Measurements from ENCODE around the gene KIF5A.
"Not testable (repeated sequence)": the region's sequence is repeated elsewhere in the genome, so short reads cannot be mapped to it uniquely, and the experiment has no call there.

KIF5A gene

GRCh38 chr12:57513266-57513665 lies 36.6 kb upstream of the KIF5A start:
- H3K4me3 ChIP-seq (ENCODE audit: low read length), result no peak overlapping the region
- H3K27ac ChIP-seq (ENCODE audit: low read depth, low read length), result no peak overlapping the region
- peaks cover 12% of the 10 kb centered on the region for H3K4me1 ChIP-seq (ENCODE audit: control insufficient read depth, low read length)
- no peaks in the 10 kb centered on the region for H4K20me1 ChIP-seq (ENCODE audit: control insufficient read depth, insufficient read depth, low read depth, low read length)
- H3K9me2 ChIP-seq (replicated peaks; ENCODE audit: control insufficient read depth, low read length), result no peaks in the 10 kb centered on the region
- no peak overlapping the region for H3K4me2 ChIP-seq (ENCODE audit: low read length)
- H3K9me3 ChIP-seq (ENCODE audit: control insufficient read depth, insufficient read depth, low read length), result no peaks in the 10 kb centered on the region
- TF ChIP-seq EZH2phosphoT487 (IDR thresholded peaks at IDR 0.05; ENCODE audit: borderline replicate concordance, low read length) (no peak), CTCF (IDR thresholded peaks at IDR 0.05; ENCODE audit: low read depth, low read length, poor library complexity, severe bottlenecking) (no peak)
- peaks cover 16% of the 10 kb centered on the region for H3K79me2 ChIP-seq (ENCODE audit: control insufficient read depth, low read length)
- H3K36me3 ChIP-seq (ENCODE audit: control insufficient read depth, low read length), result peaks cover 84% of the 10 kb centered on the region
- peaks cover 41% of the 10 kb centered on the region for H3F3A ChIP-seq (ENCODE audit: control insufficient read depth, insufficient read depth)
- H3K27me3 ChIP-seq (ENCODE audit: control insufficient read depth, low read length), result no peaks in the 10 kb centered on the region

GRCh38 chr12:57513677-57514076 lies 36.2 kb upstream of the KIF5A start:
- Histone ChIP-seq H3K4me1 (ENCODE audit: control insufficient read depth, low read length) (peaks cover 16% of the 10 kb centered on the region), H3K79me2 (ENCODE audit: control insufficient read depth, low read length) (peaks cover 20% of the 10 kb centered on the region), H3K36me3 (ENCODE audit: control insufficient read depth, low read length) (peaks cover 88% of the 10 kb centered on the region), H3F3A (ENCODE audit: control insufficient read depth, insufficient read depth) (peaks cover 43% of the 10 kb centered on the region)
- not testable (repeated sequence) for H3K4me2 ChIP-seq (ENCODE audit: low read length); H4K20me1 ChIP-seq (ENCODE audit: control insufficient read depth, insufficient read depth, low read depth, low read length); H3K9me3 ChIP-seq (ENCODE audit: control insufficient read depth, insufficient read depth, low read length); H3K27ac ChIP-seq (ENCODE audit: low read depth, low read length); H3K4me3 ChIP-seq (ENCODE audit: low read length); H3K27me3 ChIP-seq (ENCODE audit: control insufficient read depth, low read length); H3K9me2 ChIP-seq (replicated peaks; ENCODE audit: control insufficient read depth, low read length)

DNA sequence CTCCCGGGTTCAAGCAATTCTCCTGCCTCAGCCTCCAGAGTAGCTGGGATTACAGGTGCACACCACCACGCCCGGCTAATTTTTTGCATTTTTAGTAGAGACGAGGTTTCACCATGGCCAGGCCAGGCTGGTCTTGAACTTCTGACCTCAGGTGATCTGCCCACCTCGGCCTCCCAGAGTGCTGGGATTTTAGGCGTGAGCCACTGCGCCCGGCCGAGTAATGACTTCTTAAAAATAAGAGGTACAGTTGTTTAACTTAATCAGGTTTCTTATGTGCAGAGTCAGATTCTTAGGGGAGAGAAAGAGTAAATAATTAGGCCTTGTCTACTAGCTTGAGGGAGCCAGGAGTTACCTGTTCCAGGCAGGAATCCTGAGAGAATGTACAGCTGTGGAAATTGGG lies 35.6 kb upstream of the KIF5A start:
- H3K4me2 ChIP-seq (ENCODE audit: low read length); H3K4me3 ChIP-seq (ENCODE audit: low read length); H3K9me2 ChIP-seq (replicated peaks; ENCODE audit: control insufficient read depth, low read length); H3K9me3 ChIP-seq (ENCODE audit: control insufficient read depth, insufficient read depth, low read length); H3K27ac ChIP-seq (ENCODE audit: low read depth, low read length); H3K27me3 ChIP-seq (ENCODE audit: control insufficient read depth, low read length); H4K20me1 ChIP-seq (ENCODE audit: control insufficient read depth, insufficient read depth, low read depth, low read length): not testable (repeated sequence)
- Histone ChIP-seq H3F3A (ENCODE audit: control insufficient read depth, insufficient read depth) (peaks cover 43% of the 10 kb centered on the region), H3K79me2 (ENCODE audit: control insufficient read depth, low read length) (peaks cover 26% of the 10 kb centered on the region), H3K36me3 (ENCODE audit: control insufficient read depth, low read length) (peaks cover 88% of the 10 kb centered on the region), H3K4me1 (ENCODE audit: control insufficient read depth, low read length) (peaks cover 21% of the 10 kb centered on the region)

GRCh38 chr12:57514720-57515407 lies 35.0 kb upstream of the KIF5A start:
- Histone ChIP-seq H3K4me2 (ENCODE audit: low read length) (no peak overlapping the region), H3K27ac (ENCODE audit: low read depth, low read length) (no peak overlapping the region), H4K20me1 (ENCODE audit: control insufficient read depth, insufficient read depth, low read depth, low read length) (peaks cover 8% of the 10 kb centered on the region), H3F3A (ENCODE audit: control insufficient read depth, insufficient read depth) (peaks cover 43% of the 10 kb centered on the region), H3K9me2 (replicated peaks; ENCODE audit: control insufficient read depth, low read length) (no peaks in the 10 kb centered on the region), H3K4me1 (ENCODE audit: control insufficient read depth, low read length) (peaks cover 23% of the 10 kb centered on the region), H3K4me3 (ENCODE audit: low read length) (no peak overlapping the region), H3K36me3 (ENCODE audit: control insufficient read depth, low read length) (peaks cover 91% of the 10 kb centered on the region), H3K27me3 (ENCODE audit: control insufficient read depth, low read length) (no peaks in the 10 kb centered on the region), H3K79me2 (ENCODE audit: control insufficient read depth, low read length) (peaks cover 32% of the 10 kb centered on the region), H3K9me3 (ENCODE audit: control insufficient read depth, insufficient read depth, low read length) (no peaks in the 10 kb centered on the region)
- TF ChIP-seq CTCF (IDR thresholded peaks at IDR 0.05; ENCODE audit: low read depth, low read length, poor library complexity, severe bottlenecking) (no peak), EZH2phosphoT487 (IDR thresholded peaks at IDR 0.05; ENCODE audit: borderline replicate concordance, low read length) (no peak)
